Immature natural killer cell (primary cell): ENCODE measurements around the gene EFNA5. TPM values are rescaled to one million over a fixed set of nuclear protein-coding genes. Genes with fewer than 3 reads are reported as not detected.

ENCODE experiments used
- DNase-seq, 3 donors: peaks; one replicate each; pipeline ENCODE4 v3.0.0; 2022; ENCODE audit warnings: mixed read lengths in 1 of 3
- H3K27ac Mint-ChIP-seq, 6 donors: one replicate each; pipeline ENCODE4 v1.8.0; 2020; ENCODE audit warnings: mixed read lengths in 6 of 6, mild to moderate bottlenecking in 5 of 6, inconsistent platforms in 4 of 6, moderate library complexity in 3 of 6
- H3K27me3 Mint-ChIP-seq, 3 donors: one replicate each; pipeline ENCODE4 v1.8.0; 2020 to 2021; ENCODE audit warnings: low read depth in 3 of 3, mild to moderate bottlenecking in 3 of 3, mixed read lengths in 3 of 3, moderate library complexity in 3 of 3, inconsistent platforms in 1 of 3
- H3K36me3 Mint-ChIP-seq, 3 donors: one replicate each; pipeline ENCODE4 v1.8.0; 2020; ENCODE audit warnings: mixed read lengths in 3 of 3, inconsistent platforms in 2 of 3, mild to moderate bottlenecking in 2 of 3
- H3K4me1 Mint-ChIP-seq, 2 donors: one replicate each; pipeline ENCODE4 v1.8.0; 2020; ENCODE audit warnings: inconsistent platforms in 2 of 2, mild to moderate bottlenecking in 2 of 2, mixed read lengths in 2 of 2, moderate library complexity in 1 of 2
- H3K4me3 Mint-ChIP-seq, 5 donors: one replicate each; pipeline ENCODE4 v1.8.0; 2020; ENCODE audit warnings: mild to moderate bottlenecking in 5 of 5, mixed read lengths in 5 of 5, inconsistent platforms in 3 of 5, moderate library complexity in 3 of 5
- H3K9me3 Mint-ChIP-seq, 6 donors: one replicate each; pipeline ENCODE4 v1.8.0; 2020; ENCODE audit warnings: mild to moderate bottlenecking in 6 of 6, mixed read lengths in 6 of 6, inconsistent platforms in 4 of 6, moderate library complexity in 3 of 6
- polyA plus RNA-seq, 3 donors: library from polyadenylated mRNA; unstranded; fragments of 300-500 nt; fragmentation: Illumina TruSeq; gene quantifications; one replicate each; pipeline ENCODE4 v1.2.3, GENCODE V29; 2021

The EFNA5 gene
- polyA plus RNA-seq, 3 donors from 2014 or later, result 0.73 to 2.6 (median 1.7) TPM

- peaks cover 32 to 33% of the 10 kb centered on the region in 2 donors for H3K4me1 Mint-ChIP-seq
- H3K27me3 Mint-ChIP-seq, result peaks cover 0 to 1% (median 0%) of the 10 kb centered on the region in 3 donors
- H3K4me3 Mint-ChIP-seq, result no peak overlapping the region
- H3K36me3 Mint-ChIP-seq, result peaks cover 0 to 4% (median 4%) of the 10 kb centered on the region in 3 donors
- DNase-seq, result no peak
- H3K9me3 Mint-ChIP-seq, result no peaks in the 10 kb centered on the region
- H3K27ac Mint-ChIP-seq, result peak overlapping the region in 1 of 6 donors; percentile 10
These were observed 272.0 kb downstream of the EFNA5 start for GRCh38 chr5:107398703-107399102.

DNA sequence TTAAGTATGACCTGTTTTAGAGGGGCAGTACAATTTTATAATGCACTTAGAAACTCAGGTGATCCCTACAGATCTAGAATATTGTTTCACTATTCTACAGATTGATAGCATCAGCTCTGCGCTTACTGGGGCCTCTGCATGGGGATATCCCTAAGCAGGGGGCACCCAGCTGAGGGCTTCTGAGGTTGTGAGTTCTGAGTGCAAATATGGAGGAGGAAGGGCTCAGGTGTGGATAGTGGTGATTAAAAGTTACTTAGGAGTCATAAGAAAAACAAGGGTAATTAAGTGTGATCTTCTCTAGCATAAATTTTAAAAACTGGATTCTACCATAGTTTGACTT is 274.4 kb downstream of the EFNA5 start:
- Mint-ChIP-seq H3K27ac (peak overlapping the region; percentile 7 to 85 (median 72)), H3K36me3 (peaks cover 0 to 4% (median 4%) of the 10 kb centered on the region in 3 donors), H3K4me3 (peak overlapping the region in 1 of 5 donors; percentile 30), H3K9me3 (no peaks in the 10 kb centered on the region), H3K4me1 (peaks cover 31 to 36% of the 10 kb centered on the region in 2 donors), H3K27me3 (no peaks in the 10 kb centered on the region)
- DNase-seq, result no peak

GRCh38 chr5:107395632-107396350 is 274.9 kb downstream of the EFNA5 start:
- Mint-ChIP-seq H3K27ac (peak overlapping the region; percentile 56 to 85 (median 78)), H3K36me3 (peaks cover 0 to 4% (median 4%) of the 10 kb centered on the region in 3 donors), H3K9me3 (no peaks in the 10 kb centered on the region), H3K4me1 (peaks cover 28 to 36% of the 10 kb centered on the region in 2 donors), H3K4me3 (peak overlapping the region in 4 of 5 donors; percentile 4 to 65 (median 35)), H3K27me3 (no peaks in the 10 kb centered on the region)
- DNase-seq, result no peak

GRCh38 chr5:107393851-107394250 is 276.9 kb downstream of the EFNA5 start:
- no peaks in the 10 kb centered on the region for H3K9me3 Mint-ChIP-seq
- no peaks in the 10 kb centered on the region for H3K27me3 Mint-ChIP-seq
- peaks cover 0 to 4% (median 4%) of the 10 kb centered on the region in 3 donors for H3K36me3 Mint-ChIP-seq
- H3K4me1 Mint-ChIP-seq, result peaks cover 42 to 45% of the 10 kb centered on the region in 2 donors
- H3K27ac Mint-ChIP-seq, result no peak overlapping the region
- DNase-seq, result no peak
- no peak overlapping the region for H3K4me3 Mint-ChIP-seq

DNA sequence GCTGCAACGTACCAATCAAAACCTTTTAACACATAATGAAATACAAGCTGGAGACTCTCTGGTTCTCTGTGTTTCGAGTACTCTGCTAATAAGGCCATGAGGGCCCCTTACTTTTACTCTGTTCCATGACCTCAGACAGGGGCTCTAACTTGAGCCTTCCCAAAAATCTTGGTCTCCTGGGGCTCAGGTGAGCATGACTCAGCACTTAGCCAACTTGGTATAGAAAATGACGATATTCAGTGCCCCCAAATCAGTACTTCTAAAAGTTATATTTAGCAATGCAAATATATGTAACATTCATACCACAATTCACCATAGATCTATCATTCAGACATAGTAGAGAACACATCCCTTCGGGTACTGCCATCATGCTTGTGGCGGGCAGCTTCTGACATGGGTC is 278.9 kb downstream of the EFNA5 start:
- no peak overlapping the region for H3K27ac Mint-ChIP-seq
- no peak overlapping the region for H3K4me3 Mint-ChIP-seq
- H3K36me3 Mint-ChIP-seq, result no peaks in the 10 kb centered on the region
- H3K4me1 Mint-ChIP-seq, result peaks cover 60 to 63% of the 10 kb centered on the region in 2 donors
- no peak for DNase-seq
- no peaks in the 10 kb centered on the region for H3K27me3 Mint-ChIP-seq
- H3K9me3 Mint-ChIP-seq, result no peaks in the 10 kb centered on the region

DNA sequence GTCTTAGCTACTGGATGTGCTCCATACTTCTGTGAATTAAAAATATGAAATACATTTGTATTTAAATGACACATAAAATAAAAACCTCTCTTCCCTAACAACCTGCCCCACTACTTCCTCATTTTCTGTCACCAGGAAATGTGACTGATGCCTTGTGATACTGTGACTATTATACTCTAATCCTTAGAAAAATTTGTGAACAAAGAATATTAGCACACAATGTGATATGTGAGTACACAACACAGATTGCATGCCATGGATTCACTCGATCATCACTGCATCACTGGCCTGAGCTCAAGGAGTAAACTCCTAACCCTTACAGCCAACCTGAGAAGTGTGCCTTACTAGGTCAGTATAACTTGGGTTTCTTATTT is 281.0 kb downstream of the EFNA5 start:
- H3K27me3 Mint-ChIP-seq, result no peaks in the 10 kb centered on the region
- peak overlapping the region; percentile 3 to 70 (median 55) for H3K4me3 Mint-ChIP-seq
- peak overlapping the region in 4 of 6 donors; percentile 0 to 85 (median 38) for H3K27ac Mint-ChIP-seq
- H3K4me1 Mint-ChIP-seq, result peaks cover 49 to 61% of the 10 kb centered on the region in 2 donors
- peaks cover 0 to 3% (median 0%) of the 10 kb centered on the region in 3 donors for H3K36me3 Mint-ChIP-seq
- DNase-seq, result no peak
- no peaks in the 10 kb centered on the region for H3K9me3 Mint-ChIP-seq

DNA sequence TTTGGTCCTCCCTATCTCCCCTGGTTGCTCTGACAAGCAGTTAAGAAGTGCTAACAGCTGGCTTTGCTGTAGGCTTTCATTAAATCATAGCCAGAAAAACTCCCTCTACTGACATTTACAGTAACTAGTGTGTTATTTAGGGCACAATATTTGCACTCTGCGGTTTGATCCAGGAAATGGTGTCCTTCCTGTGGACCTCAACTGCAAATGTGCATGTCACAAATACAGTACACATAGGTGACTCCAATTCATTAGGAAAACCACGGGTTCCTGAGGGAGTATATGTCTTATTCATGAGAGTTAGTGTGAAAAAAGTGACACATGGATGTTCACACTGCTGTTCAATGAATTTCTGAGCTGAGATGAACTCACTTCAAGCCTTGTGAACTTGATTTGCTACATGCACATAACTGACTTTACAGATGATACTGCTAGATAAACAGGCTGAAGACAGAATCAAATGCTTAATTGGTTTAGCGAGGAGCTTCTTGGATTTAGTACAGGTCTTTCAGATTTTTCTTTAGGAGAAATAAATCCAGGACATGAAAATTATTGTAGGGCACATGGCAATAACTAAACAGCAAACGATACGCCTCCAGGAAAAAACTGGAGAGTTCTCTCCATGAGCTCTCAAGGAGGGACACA is 281.5 kb downstream of the EFNA5 start:
- peak; percentile 62 to 66 (median 65) for DNase-seq
- Mint-ChIP-seq H3K4me1 (peaks cover 44 to 56% of the 10 kb centered on the region in 2 donors), H3K36me3 (peaks cover 0 to 3% (median 0%) of the 10 kb centered on the region in 3 donors), H3K27ac (peak overlapping the region; percentile 79 to 89 (median 83)), H3K4me3 (peak overlapping the region; percentile 60 to 83 (median 73)), H3K9me3 (no peaks in the 10 kb centered on the region), H3K27me3 (no peaks in the 10 kb centered on the region)

- H3K4me1 Mint-ChIP-seq, result peaks cover 38 to 52% of the 10 kb centered on the region in 2 donors
- H3K27me3 Mint-ChIP-seq, result no peaks in the 10 kb centered on the region
- H3K27ac Mint-ChIP-seq, result peak overlapping the region; percentile 79 to 89 (median 83)
- peak overlapping the region; percentile 61 to 83 (median 73) for H3K4me3 Mint-ChIP-seq
- peak in 1 of 3 donors; percentile 19 for DNase-seq
- H3K36me3 Mint-ChIP-seq, result peaks cover 0 to 3% (median 0%) of the 10 kb centered on the region in 3 donors
- no peaks in the 10 kb centered on the region for H3K9me3 Mint-ChIP-seq
These were observed 282.4 kb downstream of the EFNA5 start for GRCh38 chr5:107388141-107388861.

GRCh38 chr5:107387526-107388140 is 283.1 kb downstream of the EFNA5 start:
- Mint-ChIP-seq H3K4me1 (peaks cover 37 to 52% of the 10 kb centered on the region in 2 donors), H3K9me3 (no peaks in the 10 kb centered on the region), H3K36me3 (peaks cover 0 to 3% (median 0%) of the 10 kb centered on the region in 3 donors), H3K27ac (peak overlapping the region; percentile 79 to 89 (median 83)), H3K4me3 (peak overlapping the region; percentile 61 to 83 (median 73)), H3K27me3 (no peaks in the 10 kb centered on the region)
- DNase-seq, result peak in 1 of 3 donors; percentile 20

DNA sequence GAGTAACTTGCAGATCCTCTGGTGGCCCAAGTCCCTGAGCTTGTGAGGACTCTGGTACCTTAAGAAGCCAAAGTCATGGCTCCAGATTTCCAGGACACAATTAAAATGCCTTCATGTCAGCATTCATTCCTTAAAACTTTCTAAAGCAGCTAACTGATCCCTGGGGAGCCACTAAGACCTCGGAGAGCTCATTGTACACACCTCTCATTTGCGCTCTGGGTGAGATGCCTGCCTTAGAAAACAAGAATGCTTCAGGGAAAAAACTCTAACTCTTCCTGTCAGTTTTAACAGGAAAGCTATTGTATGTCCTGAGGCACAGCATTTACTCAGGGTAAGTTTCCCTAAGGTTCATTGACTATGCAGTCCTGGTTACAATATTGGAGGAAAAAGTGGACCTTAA is 285.0 kb downstream of the EFNA5 start:
- Mint-ChIP-seq H3K4me3 (no peak overlapping the region), H3K27ac (no peak overlapping the region), H3K9me3 (no peaks in the 10 kb centered on the region), H3K27me3 (peaks cover 0 to under 1% (median under 1%) of the 10 kb centered on the region in 3 donors), H3K4me1 (peaks cover 37 to 52% of the 10 kb centered on the region in 2 donors), H3K36me3 (peaks cover 0 to 3% (median 0%) of the 10 kb centered on the region in 3 donors)
- DNase-seq, result no peak

DNA sequence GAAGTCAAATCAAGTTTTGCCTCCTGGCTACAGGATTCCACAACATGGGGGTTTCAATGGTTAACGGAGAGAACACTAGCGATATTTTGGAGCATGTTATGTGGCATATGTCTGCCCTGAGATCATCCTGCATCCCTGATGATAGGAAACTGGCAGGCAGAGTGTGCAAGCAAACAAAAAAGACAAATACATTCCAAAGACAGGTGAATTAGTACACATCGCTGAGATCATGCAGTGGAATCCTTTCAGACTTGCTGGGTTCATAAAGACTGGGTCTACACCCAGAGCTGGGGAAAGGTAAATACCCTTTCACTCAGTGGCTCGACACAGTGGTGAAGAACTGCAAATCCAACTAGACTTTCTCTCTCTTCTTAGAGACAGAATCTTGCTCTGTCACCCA is 286.5 kb downstream of the EFNA5 start:
- peaks cover 0 to 2% (median 2%) of the 10 kb centered on the region in 3 donors for H3K27me3 Mint-ChIP-seq
- peaks cover 30 to 42% of the 10 kb centered on the region in 2 donors for H3K4me1 Mint-ChIP-seq
- H3K27ac Mint-ChIP-seq, result no peak overlapping the region
- H3K36me3 Mint-ChIP-seq, result peaks cover 0 to 3% (median 0%) of the 10 kb centered on the region in 3 donors
- no peak for DNase-seq
- H3K9me3 Mint-ChIP-seq, result no peaks in the 10 kb centered on the region
- H3K4me3 Mint-ChIP-seq, result no peak overlapping the region

DNA sequence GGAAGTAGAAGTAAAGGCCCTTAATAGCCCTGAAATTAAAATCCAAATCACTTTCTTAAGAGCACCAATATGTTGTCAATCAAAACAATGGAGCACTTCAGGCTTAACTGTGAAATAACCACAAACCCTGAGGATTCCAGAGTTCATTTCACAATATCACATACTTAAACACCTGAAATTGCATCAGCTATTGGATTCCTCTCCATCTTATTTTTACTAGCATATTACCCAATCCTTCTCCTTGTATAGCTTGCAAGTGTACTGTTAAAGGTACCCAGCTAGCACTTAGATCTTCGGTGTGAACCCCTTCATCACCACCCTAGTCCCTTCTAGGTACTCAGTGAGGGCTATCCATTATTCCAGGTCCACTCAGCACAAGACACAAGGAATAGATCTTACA is 287.3 kb downstream of the EFNA5 start:
- no peak overlapping the region for H3K27ac Mint-ChIP-seq
- H3K36me3 Mint-ChIP-seq, result peaks cover 0 to 3% (median 0%) of the 10 kb centered on the region in 3 donors
- peaks cover 0 to 4% (median 2%) of the 10 kb centered on the region in 3 donors for H3K27me3 Mint-ChIP-seq
- peaks cover 22 to 34% of the 10 kb centered on the region in 2 donors for H3K4me1 Mint-ChIP-seq
- no peak for DNase-seq
- no peak overlapping the region for H3K4me3 Mint-ChIP-seq
- H3K9me3 Mint-ChIP-seq, result no peaks in the 10 kb centered on the region

- Mint-ChIP-seq H3K36me3 (peaks cover 0 to 12% (median 0%) of the 10 kb centered on the region in 3 donors), H3K4me3 (no peak overlapping the region), H3K9me3 (no peaks in the 10 kb centered on the region), H3K27me3 (peaks cover 0 to 4% (median 2%) of the 10 kb centered on the region in 3 donors), H3K27ac (peak overlapping the region in 1 of 6 donors; percentile 11), H3K4me1 (peaks cover 7 to 13% of the 10 kb centered on the region in 2 donors)
- DNase-seq, result no peak
These were observed 289.4 kb downstream of the EFNA5 start for GRCh38 chr5:107381189-107381856.
